HepG2 (cell line): ENCODE results near the gene ZNF181. TPM values are rescaled to one million over a fixed set of nuclear protein-coding genes. Genes with fewer than 3 reads are reported as not detected.

ENCODE experiments used
- ATAC-seq: fragments of 200-7000 bp; cut with Tn5 transposase; 3 replicates; pipeline ENCODE4 v1.9.1; 2020; ENCODE audit warnings: mild to moderate bottlenecking, moderate library complexity
- BruUV-seq: library from RNA; stranded (reverse); fragments of 400-500 nt; replicated peaks from 2 replicates; lab custom pipeline; 2021; lab: Mats Ljungman, UMichigan
- CTCF ChIA-PET: fragments of 300-600 bp; formaldehyde crosslinking; extraction: SDS; loops from one replicate; lab custom pipeline; 2021; ENCODE audit warnings: low total read pairs, inconsistent platforms, low intra/inter-chr PET ratio; lab: Yijun Ruan, JAX
- POLR2A ChIA-PET: fragments of 350-600 bp; sonication (Branson Sonifier 250); formaldehyde crosslinking; loops from one replicate; lab custom pipeline; 2020; ENCODE audit warnings: antibody characterized with exemption, inconsistent platforms; lab: Yijun Ruan, JAX
- DNase-seq: peaks from one replicate; pipeline ENCODE4 v3.0.0-alpha.2; 2015; ENCODE audit warnings: low spot score
- FAIRE-seq: peaks from 3 replicates; lab custom pipeline; 2011; peaks lifted over from hg19 to GRCh38; lab: Jason Lieb, UNC
- H2AFZ ChIP-seq: one replicate; pipeline ENCODE4 v1.6.1; 2011; ENCODE audit warnings: low read length, inconsistent platforms
- H3K27ac ChIP-seq: fragments of 300-600 bp; 3 replicates; pipeline ENCODE4 v1.8.0; 2011; ENCODE audit warnings: mixed run types, mild to moderate bottlenecking, mixed read lengths, low read length, inconsistent platforms; ENCODE audit not compliant: insufficient read depth; ENCODE audit errors: extremely low read length
- H3K27me3 ChIP-seq, 2 experiments: fragments of 200-600 bp in 1 of 2; 2 replicates in 1 of 2; 3 replicates in 1 of 2; pipeline versions ENCODE4 v1.6.0 to v1.8.0; 2011; ENCODE audit warnings: low read length in 2 of 2, mild to moderate bottlenecking in 2 of 2, moderate library complexity in 2 of 2, inconsistent platforms in 1 of 2; ENCODE audit not compliant: insufficient read depth in 2 of 2, control insufficient read depth in 1 of 2
- H3K36me3 ChIP-seq, 2 experiments: fragments of 200-600 bp in 1 of 2; replicated peaks in 1 of 2; 2 replicates in 1 of 2; 3 replicates in 1 of 2; pipeline versions ENCODE4 v1.5.1 to v1.8.0; 2011; ENCODE audit warnings: low read length in 2 of 2, inconsistent platforms in 1 of 2; ENCODE audit not compliant: insufficient read depth in 2 of 2, control insufficient read depth in 1 of 2
- H3K4me1 ChIP-seq: 2 replicates; pipeline ENCODE4 v1.5.1; 2012; ENCODE audit warnings: low read length, inconsistent platforms; ENCODE audit not compliant: insufficient read depth
- H3K4me2 ChIP-seq: 2 replicates; pipeline ENCODE4 v1.6.0; 2011; ENCODE audit warnings: low read depth, low read length, inconsistent platforms
- H3K4me3 ChIP-seq, 3 experiments: fragments of 200-600 bp in 1 of 3; sonication (generic), shearing (Covaris generic) in 1 of 3; replicated peaks in 1 of 3; 2 replicates each; pipeline ENCODE4 v1.5.1; 2011 to 2016; ENCODE audit warnings: low read length in 3 of 3, inconsistent platforms in 2 of 3, low read depth in 2 of 3, mild to moderate bottlenecking in 2 of 3, control low read depth in 1 of 3, mixed read lengths in 1 of 3; ENCODE audit not compliant: insufficient read depth in 1 of 3
- H3K79me2 ChIP-seq: one replicate; pipeline ENCODE4 v1.6.1; 2011; ENCODE audit warnings: low read length, inconsistent platforms; ENCODE audit not compliant: insufficient read depth
- H3K9ac ChIP-seq: 2 replicates; pipeline ENCODE4 v1.6.0; 2011; ENCODE audit warnings: mild to moderate bottlenecking, low read depth, low read length, inconsistent platforms; ENCODE audit not compliant: insufficient read depth
- H3K9me3 ChIP-seq: 2 replicates; pipeline ENCODE4 v1.5.1; 2012; ENCODE audit warnings: mild to moderate bottlenecking, low read length
- H4K20me1 ChIP-seq: 2 replicates; pipeline ENCODE4 v1.6.0; 2011; ENCODE audit warnings: inconsistent platforms, mild to moderate bottlenecking, low read length, moderate library complexity; ENCODE audit not compliant: insufficient read depth
- ERF ChIP-seq: IDR thresholded peaks from 2 replicates; pipeline ENCODE4 v1.6.1; 2018; ENCODE audit warnings: missing biosample characterization, missing genetic modification reagents
- FOXA3 ChIP-seq: IDR thresholded peaks from 2 replicates; pipeline ENCODE4 v1.6.1; 2016; ENCODE audit warnings: missing genetic modification reagents, missing compliant biosample characterization
- GABPB1 ChIP-seq: IDR thresholded peaks from 2 replicates; pipeline ENCODE4 v1.6.1; 2016; ENCODE audit warnings: mild to moderate bottlenecking, missing genetic modification reagents, moderate library complexity, missing compliant biosample characterization
- GATAD1 ChIP-seq: IDR thresholded peaks from 2 replicates; pipeline ENCODE4 v1.6.1; 2016; ENCODE audit warnings: missing genetic modification reagents, missing compliant biosample characterization
- HDAC2 ChIP-seq: sonication (generic); formaldehyde crosslinking; IDR thresholded peaks from 2 replicates; pipeline ENCODE4 v1.4.0; 2020; ENCODE audit warnings: missing genetic modification reagents
- HMG20A ChIP-seq: IDR thresholded peaks from 2 replicates; pipeline ENCODE4 v1.6.1; 2016; ENCODE audit warnings: borderline replicate concordance
- HOMEZ ChIP-seq: IDR thresholded peaks from 2 replicates; pipeline ENCODE4 v1.6.1; 2016; ENCODE audit warnings: low read depth
- LCORL ChIP-seq, 2 experiments: fragments of 450-650 bp in 1 of 2; sonication (generic) in 1 of 2; formaldehyde crosslinking in 1 of 2; IDR thresholded peaks; 2 replicates each; pipeline versions ENCODE4 v1.5.0 to v1.6.1; 2017 to 2020; ENCODE audit warnings: antibody characterized with exemption in 1 of 2, missing genetic modification reagents in 1 of 2
- MED1 ChIP-seq: sonication (generic); formaldehyde crosslinking; IDR thresholded peaks from 2 replicates; pipeline ENCODE4 v1.4.0; 2020; ENCODE audit warnings: missing genetic modification reagents
- NR2F6 ChIP-seq, 2 experiments: IDR thresholded peaks; 2 replicates each; pipeline ENCODE4 v1.6.1; 2016; ENCODE audit warnings: antibody characterized with exemption in 1 of 2, mild to moderate bottlenecking in 1 of 2
- RARA ChIP-seq: IDR thresholded peaks from 2 replicates; pipeline ENCODE4 v1.6.1; 2016; ENCODE audit warnings: missing genetic modification reagents, missing compliant biosample characterization
- RXRA ChIP-seq: sonication (generic); formaldehyde crosslinking; IDR thresholded peaks from 2 replicates; pipeline ENCODE4 v1.5.1; 2020; ENCODE audit warnings: missing genetic modification reagents
- RXRB ChIP-seq: IDR thresholded peaks from 2 replicates; pipeline ENCODE4 v1.6.1; 2016; ENCODE audit warnings: borderline replicate concordance, missing genetic modification reagents, missing compliant biosample characterization
- SMAD9 ChIP-seq: sonication (generic); formaldehyde crosslinking; IDR thresholded peaks from 2 replicates; pipeline ENCODE4 v1.5.1; 2020; ENCODE audit warnings: mild to moderate bottlenecking, missing genetic modification reagents
- SOX6 ChIP-seq, 2 experiments: fragments of 450-650 bp in 1 of 2; sonication (generic) in 1 of 2; formaldehyde crosslinking in 1 of 2; IDR thresholded peaks; 2 replicates each; pipeline versions ENCODE4 v1.4.0 to v1.6.1; 2017 to 2020; ENCODE audit warnings: antibody characterized with exemption in 1 of 2, mild to moderate bottlenecking in 1 of 2, missing genetic modification reagents in 1 of 2
- TBX2 ChIP-seq: sonication (generic); formaldehyde crosslinking; IDR thresholded peaks from 2 replicates; pipeline ENCODE4 v1.5.0; 2020; ENCODE audit warnings: missing genetic modification reagents, mild to moderate bottlenecking, borderline replicate concordance
- ZBTB26 ChIP-seq: IDR thresholded peaks from 2 replicates; pipeline ENCODE4 v1.6.1; 2016; ENCODE audit warnings: missing compliant biosample characterization, missing genetic modification reagents, borderline replicate concordance
- ZNF3 ChIP-seq: IDR thresholded peaks from 2 replicates; pipeline ENCODE4 v1.7.0; 2017; ENCODE audit warnings: inconsistent platforms
- ZSCAN31 ChIP-seq: sonication (generic); formaldehyde crosslinking; IDR thresholded peaks from 2 replicates; pipeline ENCODE4 v1.5.0; 2020; ENCODE audit warnings: low read depth, mild to moderate bottlenecking, missing genetic modification reagents
- WGBS: methylation state at CpG from one replicate; pipeline ENCODE4 v1.1.6; 2017; ENCODE audit warnings: low lambda C conversion rate; 5-methylcytosine and 5-hydroxymethylcytosine counted together
- in situ Hi-C: cut with HindIII; loops from 2 replicates; pipeline ENCODE4 v1.10.0; 2017; ENCODE audit warnings: low pct_unique_long_range_greater_than_20kb; ENCODE audit not compliant: extremely low pct_ligation_motif_present
- intact Hi-C: fragments of 100-400 bp; cut with micrococcal nuclease; formaldehyde crosslinking; loops from one replicate; pipeline ENCODE4 v1.10.0; 2022; ENCODE audit not compliant: unreplicated experiment
- polyA plus RNA-seq, 8 experiments: library from polyadenylated mRNA; depleted of rRNA in 3 of 8; stranded (reverse) in 7 of 8; unstranded in 1 of 8; fragments of >200 nt; fragmentation: Illumina TruSeq in 4 of 8; extraction: Trizol in 4 of 8; gene quantifications; 2 replicates each; pipeline versions ENCODE4 v1.2.1 to v1.2.3, GENCODE V29; 2011 to 2016; ENCODE audit warnings: low read depth in 4 of 8, missing spikeins in 1 of 8, mixed read lengths in 1 of 8; ENCODE audit not compliant: insufficient read depth in 1 of 8
- total RNA-seq, 5 experiments: library from RNA; depleted of rRNA; stranded (reverse); fragments of >200 nt; fragmentation: Illumina TruSeq; extraction: Trizol; gene quantifications; 2 replicates each; pipeline ENCODE4 v1.2.3, GENCODE V29; 2016; ENCODE audit warnings: low read depth in 1 of 5
- TF ChIP-seq, protein P1 (sequence below): sonication (generic); formaldehyde crosslinking; IDR thresholded peaks from 2 replicates; pipeline ENCODE4 v1.4.0; 2020; ENCODE audit warnings: missing genetic modification reagents
- TF ChIP-seq, protein P2 (sequence below): sonication (generic); formaldehyde crosslinking; IDR thresholded peaks from 2 replicates; pipeline ENCODE4 v1.8.1; 2023; ENCODE audit warnings: missing genetic modification reagents, mild to moderate bottlenecking, borderline replicate concordance

ZNF181 gene
- total and polyA plus RNA-seq, 2 of the 13 experiments (the other 11 are each of a cell fraction or from before 2014, with no cell fraction given), result 10.6 to 15.5 TPM

- Histone ChIP-seq H3K27ac (peak overlapping the region; percentile 14), H3K79me2 (no peaks in the 10 kb centered on the region), H3K27me3 (peaks cover 0 to 23% of the 10 kb centered on the region in 2 experiments; a peak in 3 of 5 replicates), H3K4me3 (no peak overlapping the region), H3K9ac (no peak overlapping the region), H3K36me3 (no peaks in the 10 kb centered on the region), H2AFZ (no peak overlapping the region), H3K4me1 (peaks cover 30% of the 10 kb centered on the region), H3K9me3 (no peaks in the 10 kb centered on the region), H3K4me2 (peak overlapping the region; percentile 18), H4K20me1 (no peaks in the 10 kb centered on the region)
- POLR2A ChIA-PET, result no interaction called here
- BruUV-seq, result no TSS peak
- intact Hi-C loops, result no loop called here
- FAIRE-seq (no peak), ATAC-seq (peak; percentile 86), DNase-seq (peak; percentile 50)
- WGBS, result 0% methylated on average over 6 of the region's 6 CpGs
- in situ Hi-C loops, result no loop called here
- CTCF ChIA-PET, result no interaction called here
- no peak for TF ChIP-seq GATAD1 (CRISPR knock-in tag)
- TF ChIP-seq LCORL (IDR thresholded peaks at IDR 0.05), result no peak
- TF ChIP-seq LCORL (CRISPR knock-in tag; IDR thresholded peaks at IDR 0.05), result peak; percentile 62; the same call in 1 of the 2 replicates
- TF ChIP-seq HDAC2 (CRISPR knock-in tag), result peak; percentile 33; the same call in 1 of the 2 replicates
- TF ChIP-seq RXRB (CRISPR knock-in tag), result peak; percentile 89
- peak; percentile 25; the same call in 1 of the 2 replicates for TF ChIP-seq HMG20A (CRISPR knock-in tag)
- 0 out of 2 replicates have a peak, but pooled peaks have one; percentile 21 for TF ChIP-seq ERF
- TF ChIP-seq ZNF3 (CRISPR knock-in tag), result no peak
- peak; percentile 45 for TF ChIP-seq FOXA3 (CRISPR knock-in tag)
- TF ChIP-seq, protein P1, sequence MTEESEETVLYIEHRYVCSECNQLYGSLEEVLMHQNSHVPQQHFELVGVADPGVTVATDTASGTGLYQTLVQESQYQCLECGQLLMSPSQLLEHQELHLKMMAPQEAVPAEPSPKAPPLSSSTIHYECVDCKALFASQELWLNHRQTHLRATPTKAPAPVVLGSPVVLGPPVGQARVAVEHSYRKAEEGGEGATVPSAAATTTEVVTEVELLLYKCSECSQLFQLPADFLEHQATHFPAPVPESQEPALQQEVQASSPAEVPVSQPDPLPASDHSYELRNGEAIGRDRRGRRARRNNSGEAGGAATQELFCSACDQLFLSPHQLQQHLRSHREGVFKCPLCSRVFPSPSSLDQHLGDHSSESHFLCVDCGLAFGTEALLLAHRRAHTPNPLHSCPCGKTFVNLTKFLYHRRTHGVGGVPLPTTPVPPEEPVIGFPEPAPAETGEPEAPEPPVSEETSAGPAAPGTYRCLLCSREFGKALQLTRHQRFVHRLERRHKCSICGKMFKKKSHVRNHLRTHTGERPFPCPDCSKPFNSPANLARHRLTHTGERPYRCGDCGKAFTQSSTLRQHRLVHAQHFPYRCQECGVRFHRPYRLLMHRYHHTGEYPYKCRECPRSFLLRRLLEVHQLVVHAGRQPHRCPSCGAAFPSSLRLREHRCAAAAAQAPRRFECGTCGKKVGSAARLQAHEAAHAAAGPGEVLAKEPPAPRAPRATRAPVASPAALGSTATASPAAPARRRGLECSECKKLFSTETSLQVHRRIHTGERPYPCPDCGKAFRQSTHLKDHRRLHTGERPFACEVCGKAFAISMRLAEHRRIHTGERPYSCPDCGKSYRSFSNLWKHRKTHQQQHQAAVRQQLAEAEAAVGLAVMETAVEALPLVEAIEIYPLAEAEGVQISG (CRISPR knock-in tag), result 0 out of 2 replicates have a peak, but pooled peaks have one; percentile 14
- no peak for TF ChIP-seq TBX2 (CRISPR knock-in tag)
- peak; percentile 33; the same call in 1 of the 2 replicates for TF ChIP-seq GABPB1
- TF ChIP-seq ZSCAN31 (CRISPR knock-in tag), result no peak
- TF ChIP-seq RXRA (CRISPR knock-in tag), result peak; percentile 71; the same call in 1 of the 2 replicates
- TF ChIP-seq, protein P2, sequence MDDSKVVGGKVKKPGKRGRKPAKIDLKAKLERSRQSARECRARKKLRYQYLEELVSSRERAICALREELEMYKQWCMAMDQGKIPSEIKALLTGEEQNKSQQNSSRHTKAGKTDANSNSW, result no peak
- peak; percentile 62 for TF ChIP-seq MED1 (CRISPR knock-in tag)
- no peak for TF ChIP-seq SMAD9 (CRISPR knock-in tag)
- peak; percentile 96 for TF ChIP-seq ZBTB26 (CRISPR knock-in tag)
- no peak for TF ChIP-seq SOX6 (IDR thresholded peaks at IDR 0.05)
- TF ChIP-seq SOX6 (CRISPR knock-in tag; IDR thresholded peaks at IDR 0.05), result no peak
- TF ChIP-seq HOMEZ (CRISPR knock-in tag), result peak; percentile 43; the same call in 1 of the 2 replicates
- peak; percentile 92 for TF ChIP-seq RARA (CRISPR knock-in tag)
- 0 out of 2 replicates have a peak, but pooled peaks have one; percentile 15 for TF ChIP-seq NR2F6 (IDR thresholded peaks at IDR 0.05)
- TF ChIP-seq NR2F6 (CRISPR knock-in tag; IDR thresholded peaks at IDR 0.05), result 0 out of 2 replicates have a peak, but pooled peaks have one; percentile 31
Measured at GRCh38 chr19:34725400-34725799, 8.6 kb upstream of the ZNF181 start.
